ENCODE measurements around the gene LDLRAD3.

Gene LDLRAD3

GRCh38 chr11:35938231-35938630, 5.6 kb upstream of the LDLRAD3 start:
- peaks cover 5% of the 10 kb centered on the region for H3K4me1 ChIP-seq (ENCODE audit: control insufficient read depth, insufficient read depth, low read length)
- peaks cover 10% of the 10 kb centered on the region; the same call in 1 of the 2 replicates for H3K27me3 ChIP-seq (ENCODE audit: control insufficient read depth, insufficient read depth, low read length)
- H3K4me3 ChIP-seq (ENCODE audit: low read depth, low read length) = no peak overlapping the region
- H3K9me3 ChIP-seq (ENCODE audit: control insufficient read depth, insufficient read depth, low read length) = no peaks in the 10 kb centered on the region
- no peaks in the 10 kb centered on the region for H3K36me3 ChIP-seq (ENCODE audit: control insufficient read depth, insufficient read depth, low read length)
- no peak overlapping the region for H3K9ac ChIP-seq (ENCODE audit: low read depth, low read length)
- no peak overlapping the region for H3K27ac ChIP-seq (ENCODE audit: low read depth, low read length)

GRCh38 chr11:35943309-35943708, 553 bp upstream of the LDLRAD3 start:
- H3K27me3 ChIP-seq (ENCODE audit: control insufficient read depth, insufficient read depth, low read length) = peaks cover 24% of the 10 kb centered on the region
- peak overlapping the region; percentile 84 for H3K4me3 ChIP-seq (ENCODE audit: low read depth, low read length)
- H3K36me3 ChIP-seq (ENCODE audit: control insufficient read depth, insufficient read depth, low read length) = no peaks in the 10 kb centered on the region
- H3K4me1 ChIP-seq (ENCODE audit: control insufficient read depth, insufficient read depth, low read length) = peaks cover 37% of the 10 kb centered on the region
- H3K27ac ChIP-seq (ENCODE audit: low read depth, low read length) = peak overlapping the region; percentile 80
- H3K9me3 ChIP-seq (ENCODE audit: control insufficient read depth, insufficient read depth, low read length) = no peaks in the 10 kb centered on the region
- peak overlapping the region; percentile 73 for H3K9ac ChIP-seq (ENCODE audit: low read depth, low read length)

GRCh38 chr11:35944503-35945136, 758 bp downstream of the LDLRAD3 start:
- Histone ChIP-seq H3K27ac (ENCODE audit: low read depth, low read length) (peak overlapping the region; percentile 66), H3K36me3 (ENCODE audit: control insufficient read depth, insufficient read depth, low read length) (no peaks in the 10 kb centered on the region), H3K4me1 (ENCODE audit: control insufficient read depth, insufficient read depth, low read length) (peaks cover 46% of the 10 kb centered on the region), H3K9ac (ENCODE audit: low read depth, low read length) (peak overlapping the region; percentile 75), H3K9me3 (ENCODE audit: control insufficient read depth, insufficient read depth, low read length) (no peaks in the 10 kb centered on the region), H3K4me3 (ENCODE audit: low read depth, low read length) (peak overlapping the region; percentile 84), H3K27me3 (ENCODE audit: control insufficient read depth, insufficient read depth, low read length) (peaks cover 24% of the 10 kb centered on the region)

- Histone ChIP-seq H3K9me3 (ENCODE audit: control insufficient read depth, insufficient read depth, low read length) (no peaks in the 10 kb centered on the region), H3K27me3 (ENCODE audit: control insufficient read depth, insufficient read depth, low read length) (peaks cover 24% of the 10 kb centered on the region), H3K4me1 (ENCODE audit: control insufficient read depth, insufficient read depth, low read length) (peaks cover 47% of the 10 kb centered on the region), H3K4me3 (ENCODE audit: low read depth, low read length) (peak overlapping the region; percentile 84), H3K27ac (ENCODE audit: low read depth, low read length) (no peak overlapping the region), H3K36me3 (ENCODE audit: control insufficient read depth, insufficient read depth, low read length) (no peaks in the 10 kb centered on the region), H3K9ac (ENCODE audit: low read depth, low read length) (no peak overlapping the region)
Measured at GRCh38 chr11:35945137-35945518, 1.3 kb downstream of the LDLRAD3 start.

GRCh38 chr11:35946766-35947165, 2.9 kb downstream of the LDLRAD3 start:
- no peak overlapping the region for H3K9ac ChIP-seq (ENCODE audit: low read depth, low read length)
- no peak overlapping the region for H3K4me3 ChIP-seq (ENCODE audit: low read depth, low read length)
- peak overlapping the region; percentile 50 for H3K27ac ChIP-seq (ENCODE audit: low read depth, low read length)
- peaks cover 47% of the 10 kb centered on the region for H3K4me1 ChIP-seq (ENCODE audit: control insufficient read depth, insufficient read depth, low read length)
- H3K36me3 ChIP-seq (ENCODE audit: control insufficient read depth, insufficient read depth, low read length) = no peaks in the 10 kb centered on the region
- H3K27me3 ChIP-seq (ENCODE audit: control insufficient read depth, insufficient read depth, low read length) = peaks cover 24% of the 10 kb centered on the region
- no peaks in the 10 kb centered on the region for H3K9me3 ChIP-seq (ENCODE audit: control insufficient read depth, insufficient read depth, low read length)

- no peaks in the 10 kb centered on the region for H3K36me3 ChIP-seq (ENCODE audit: control insufficient read depth, insufficient read depth, low read length)
- H3K4me1 ChIP-seq (ENCODE audit: control insufficient read depth, insufficient read depth, low read length) = peaks cover 47% of the 10 kb centered on the region
- no peak overlapping the region for H3K27ac ChIP-seq (ENCODE audit: low read depth, low read length)
- no peak overlapping the region for H3K4me3 ChIP-seq (ENCODE audit: low read depth, low read length)
- H3K27me3 ChIP-seq (ENCODE audit: control insufficient read depth, insufficient read depth, low read length) = peaks cover 20% of the 10 kb centered on the region
- H3K9me3 ChIP-seq (ENCODE audit: control insufficient read depth, insufficient read depth, low read length) = no peaks in the 10 kb centered on the region
- H3K9ac ChIP-seq (ENCODE audit: low read depth, low read length) = no peak overlapping the region
Measured at GRCh38 chr11:35947437-35947836, 3.6 kb downstream of the LDLRAD3 start.

- Histone ChIP-seq H3K9ac (ENCODE audit: low read depth, low read length) (no peak overlapping the region), H3K36me3 (ENCODE audit: control insufficient read depth, insufficient read depth, low read length) (no peaks in the 10 kb centered on the region), H3K4me3 (ENCODE audit: low read depth, low read length) (no peak overlapping the region), H3K4me1 (ENCODE audit: control insufficient read depth, insufficient read depth, low read length) (peaks cover 37% of the 10 kb centered on the region), H3K9me3 (ENCODE audit: control insufficient read depth, insufficient read depth, low read length) (no peaks in the 10 kb centered on the region), H3K27ac (ENCODE audit: low read depth, low read length) (no peak overlapping the region), H3K27me3 (ENCODE audit: control insufficient read depth, insufficient read depth, low read length) (peaks cover 14% of the 10 kb centered on the region)
Measured at GRCh38 chr11:35949242-35949641, 5.4 kb downstream of the LDLRAD3 start.

GRCh38 chr11:35950082-35950481, 6.2 kb downstream of the LDLRAD3 start:
- H3K4me3 ChIP-seq (ENCODE audit: low read depth, low read length) = no peak overlapping the region
- no peak overlapping the region for H3K9ac ChIP-seq (ENCODE audit: low read depth, low read length)
- H3K36me3 ChIP-seq (ENCODE audit: control insufficient read depth, insufficient read depth, low read length) = no peaks in the 10 kb centered on the region
- no peaks in the 10 kb centered on the region for H3K9me3 ChIP-seq (ENCODE audit: control insufficient read depth, insufficient read depth, low read length)
- peaks cover 5% of the 10 kb centered on the region; the same call in 1 of the 2 replicates for H3K27me3 ChIP-seq (ENCODE audit: control insufficient read depth, insufficient read depth, low read length)
- H3K4me1 ChIP-seq (ENCODE audit: control insufficient read depth, insufficient read depth, low read length) = peaks cover 32% of the 10 kb centered on the region
- no peak overlapping the region for H3K27ac ChIP-seq (ENCODE audit: low read depth, low read length)

GRCh38 chr11:35951680-35952079, 7.8 kb downstream of the LDLRAD3 start:
- no peaks in the 10 kb centered on the region for H3K36me3 ChIP-seq (ENCODE audit: control insufficient read depth, insufficient read depth, low read length)
- H3K27ac ChIP-seq (ENCODE audit: low read depth, low read length) = no peak overlapping the region
- no peaks in the 10 kb centered on the region for H3K27me3 ChIP-seq (ENCODE audit: control insufficient read depth, insufficient read depth, low read length)
- H3K4me1 ChIP-seq (ENCODE audit: control insufficient read depth, insufficient read depth, low read length) = peaks cover 16% of the 10 kb centered on the region
- H3K4me3 ChIP-seq (ENCODE audit: low read depth, low read length) = no peak overlapping the region
- no peak overlapping the region for H3K9ac ChIP-seq (ENCODE audit: low read depth, low read length)
- H3K9me3 ChIP-seq (ENCODE audit: control insufficient read depth, insufficient read depth, low read length) = no peaks in the 10 kb centered on the region

- Histone ChIP-seq H3K36me3 (ENCODE audit: control insufficient read depth, insufficient read depth, low read length) (no peaks in the 10 kb centered on the region), H3K9ac (ENCODE audit: low read depth, low read length) (no peak overlapping the region), H3K4me1 (ENCODE audit: control insufficient read depth, insufficient read depth, low read length) (peaks cover 10% of the 10 kb centered on the region; the same call in 1 of the 2 replicates), H3K9me3 (ENCODE audit: control insufficient read depth, insufficient read depth, low read length) (no peaks in the 10 kb centered on the region), H3K27ac (ENCODE audit: low read depth, low read length) (no peak overlapping the region), H3K27me3 (ENCODE audit: control insufficient read depth, insufficient read depth, low read length) (no peaks in the 10 kb centered on the region), H3K4me3 (ENCODE audit: low read depth, low read length) (no peak overlapping the region)
Measured at GRCh38 chr11:35953081-35953760, 9.4 kb downstream of the LDLRAD3 start.

GRCh38 chr11:35954205-35954604, 10.3 kb downstream of the LDLRAD3 start:
- Histone ChIP-seq H3K9me3 (ENCODE audit: control insufficient read depth, insufficient read depth, low read length) (no peaks in the 10 kb centered on the region), H3K4me1 (ENCODE audit: control insufficient read depth, insufficient read depth, low read length) (peaks cover 4% of the 10 kb centered on the region; the same call in 1 of the 2 replicates), H3K27ac (ENCODE audit: low read depth, low read length) (no peak overlapping the region), H3K4me3 (ENCODE audit: low read depth, low read length) (no peak overlapping the region), H3K9ac (ENCODE audit: low read depth, low read length) (no peak overlapping the region), H3K36me3 (ENCODE audit: control insufficient read depth, insufficient read depth, low read length) (no peaks in the 10 kb centered on the region), H3K27me3 (ENCODE audit: control insufficient read depth, insufficient read depth, low read length) (no peaks in the 10 kb centered on the region)
